SK-N-SH (cell line): ENCODE data around the gene CPZ. TPM values are rescaled to one million over a fixed set of nuclear protein-coding genes. Genes with fewer than 3 reads are reported as not detected.

Source experiments
- CTCF ChIA-PET: fragments of 300-600, 350-600 bp; formaldehyde crosslinking; extraction: SDS; loops from one replicate; lab custom pipeline; 2021; lab: Yijun Ruan, JAX
- POLR2A ChIA-PET: fragments of 350-600 bp; sonication (Branson Sonifier 250); formaldehyde crosslinking; extraction: SDS; loops from one replicate; lab custom pipeline; 2020; ENCODE audit warnings: antibody characterized with exemption, inconsistent platforms; lab: Yijun Ruan, JAX
- DNase-seq: peaks from one replicate; pipeline ENCODE4 v3.0.0; 2012
- H2AFZ ChIP-seq: fragments of 200-600 bp; sonication (generic); 2 replicates; pipeline ENCODE4 v1.8.1; 2016; ENCODE audit warnings: antibody characterized with exemption, mild to moderate bottlenecking, low read depth
- H3F3A ChIP-seq: fragments of 200-600 bp; sonication (generic); replicated peaks from 2 replicates; pipeline ENCODE3; 2016; ENCODE audit warnings: antibody characterized with exemption, mild to moderate bottlenecking; ENCODE audit not compliant: insufficient read depth
- H3K27ac ChIP-seq, 2 experiments: fragments of 200-500 bp in 1 of 2; fragments of 200-600 bp in 1 of 2; sonication (Bioruptor generic) in 1 of 2; sonication (generic), shearing (Covaris generic) in 1 of 2; 2 replicates each; pipeline versions ENCODE4 v1.5.1 to v1.6.1; 2014 to 2016; ENCODE audit warnings: low read depth in 2 of 2, inconsistent platforms in 1 of 2, low read length in 1 of 2, mild to moderate bottlenecking in 1 of 2, mixed read lengths in 1 of 2
- H3K27me3 ChIP-seq: fragments of 200-600 bp; sonication (generic), shearing (Covaris generic); 2 replicates; pipeline ENCODE4 v1.6.1; 2016; ENCODE audit warnings: mixed run types; ENCODE audit not compliant: insufficient read depth
- H3K36me3 ChIP-seq, 2 experiments: fragments of 200-500 bp in 1 of 2; fragments of 200-600 bp in 1 of 2; sonication (Bioruptor generic) in 1 of 2; sonication (generic) in 1 of 2; replicated peaks in 1 of 2; 2 replicates each; pipeline versions ENCODE3 to v1.5.1; 2014 to 2016; ENCODE audit warnings: low read length in 1 of 2, mild to moderate bottlenecking in 1 of 2; ENCODE audit not compliant: insufficient read depth in 2 of 2, control insufficient read depth in 1 of 2
- H3K4me1 ChIP-seq, 2 experiments: fragments of 200-500 bp in 1 of 2; fragments of 200-600 bp in 1 of 2; sonication (Bioruptor generic) in 1 of 2; sonication (generic), shearing (Covaris generic) in 1 of 2; 2 replicates each; pipeline versions ENCODE4 v1.5.1 to v1.6.1; 2014 to 2016; ENCODE audit warnings: low read depth in 1 of 2, low read length in 1 of 2, mixed run types in 1 of 2; ENCODE audit not compliant: insufficient read depth in 2 of 2, control insufficient read depth in 1 of 2
- H3K4me2 ChIP-seq: fragments of 200-600 bp; sonication (generic), shearing (Covaris generic); 2 replicates; pipeline ENCODE4 v1.6.1; 2017; ENCODE audit warnings: mixed run types
- H3K4me3 ChIP-seq, 2 experiments: fragments of 200-500 bp in 1 of 2; fragments of 200-600 bp in 1 of 2; sonication (Bioruptor generic) in 1 of 2; sonication (generic), shearing (Covaris generic) in 1 of 2; 2 replicates each; pipeline versions ENCODE4 v1.5.1 to v1.8.1; 2014 to 2016; ENCODE audit warnings: low read depth in 2 of 2, inconsistent platforms in 1 of 2, low read length in 1 of 2, mild to moderate bottlenecking in 1 of 2, mixed read lengths in 1 of 2, moderate library complexity in 1 of 2
- H3K79me2 ChIP-seq: fragments of 200-600 bp; sonication (generic); 2 replicates; pipeline ENCODE4 v1.8.1; 2017; ENCODE audit warnings: mild to moderate bottlenecking; ENCODE audit not compliant: insufficient read depth
- H3K9ac ChIP-seq: fragments of 200-600 bp; sonication (generic); 2 replicates; pipeline ENCODE4 v1.6.1; 2017; ENCODE audit warnings: mixed run types
- H3K9me2 ChIP-seq: fragments of 200-600 bp; sonication (generic); 2 replicates; pipeline ENCODE4 v1.6.1; 2017; ENCODE audit warnings: mixed run types
- H3K9me3 ChIP-seq: fragments of 200-600 bp; sonication (generic); 2 replicates; pipeline ENCODE4 v1.6.1; 2017; ENCODE audit warnings: mixed run types, mild to moderate bottlenecking, moderate library complexity
- H4K20me1 ChIP-seq: fragments of 200-600 bp; sonication (generic); 2 replicates; pipeline ENCODE4 v1.6.1; 2017; ENCODE audit warnings: mild to moderate bottlenecking, mixed run types; ENCODE audit not compliant: insufficient read depth
- EP300 ChIP-seq, 2 experiments: IDR thresholded peaks; 2 replicates each; pipeline versions ENCODE4 v1.4.0 to v1.6.1; 2012; ENCODE audit warnings: borderline replicate concordance in 1 of 2, low read depth in 1 of 2, low read length in 1 of 2
- FOXM1 ChIP-seq: IDR thresholded peaks from 2 replicates; pipeline ENCODE4 v1.4.0; 2012; ENCODE audit warnings: low read depth, mild to moderate bottlenecking
- JUND ChIP-seq: IDR thresholded peaks from 2 replicates; pipeline ENCODE4 v1.4.0; 2012
- MEF2A ChIP-seq: IDR thresholded peaks from 2 replicates; pipeline ENCODE4 v1.4.0; 2012; ENCODE audit warnings: low read depth, borderline replicate concordance
- NFIC ChIP-seq: IDR thresholded peaks from 2 replicates; pipeline ENCODE4 v1.4.0; 2012; ENCODE audit warnings: borderline replicate concordance
- RXRA ChIP-seq: IDR thresholded peaks from 2 replicates; pipeline ENCODE4 v1.4.0; 2012; ENCODE audit warnings: low read depth, mild to moderate bottlenecking, borderline replicate concordance
- TAF1 ChIP-seq: IDR thresholded peaks from 2 replicates; pipeline ENCODE4 v1.6.1; 2012; ENCODE audit warnings: low read depth, mild to moderate bottlenecking, low read length, moderate library complexity, borderline replicate concordance
- YY1 ChIP-seq: IDR thresholded peaks from 2 replicates; pipeline ENCODE4 v1.4.0; 2012; ENCODE audit warnings: low read depth, mild to moderate bottlenecking
- WGBS: methylation state at CpG from one replicate; pipeline ENCODE4 v1.1.6; 2017; ENCODE audit warnings: low lambda C conversion rate; 5-methylcytosine and 5-hydroxymethylcytosine counted together
- polyA plus RNA-seq, 3 experiments: library from polyadenylated mRNA; depleted of rRNA; stranded (reverse); fragments of >200 nt; gene quantifications; 2 replicates each; pipeline ENCODE4 v1.2.3, GENCODE V29; 2012
- TF ChIP-seq, protein P1 (sequence below): IDR thresholded peaks from 2 replicates; pipeline ENCODE4; 2012
- TF ChIP-seq, protein P2 (sequence below): IDR thresholded peaks from 2 replicates; pipeline ENCODE4 v1.6.1; 2012; ENCODE audit warnings: mild to moderate bottlenecking, low read depth, low read length, moderate library complexity

Gene CPZ
- polyA plus RNA-seq, 1 of the 3 experiments (the other 2 are of a cell fraction): not detected

GRCh38 chr4:8547108-8547911 lies 45.3 kb upstream of the CPZ start (continued):
- TF ChIP-seq, protein P1, sequence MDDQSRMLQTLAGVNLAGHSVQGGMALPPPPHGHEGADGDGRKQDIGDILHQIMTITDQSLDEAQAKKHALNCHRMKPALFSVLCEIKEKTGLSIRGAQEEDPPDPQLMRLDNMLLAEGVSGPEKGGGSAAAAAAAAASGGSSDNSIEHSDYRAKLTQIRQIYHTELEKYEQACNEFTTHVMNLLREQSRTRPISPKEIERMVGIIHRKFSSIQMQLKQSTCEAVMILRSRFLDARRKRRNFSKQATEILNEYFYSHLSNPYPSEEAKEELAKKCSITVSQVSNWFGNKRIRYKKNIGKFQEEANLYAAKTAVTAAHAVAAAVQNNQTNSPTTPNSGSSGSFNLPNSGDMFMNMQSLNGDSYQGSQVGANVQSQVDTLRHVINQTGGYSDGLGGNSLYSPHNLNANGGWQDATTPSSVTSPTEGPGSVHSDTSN: no peak

- H3K79me2 ChIP-seq: no peaks in the 10 kb centered on the region
- POLR2A ChIA-PET: no interaction called here
- H3K36me3 ChIP-seq: no peaks in the 10 kb centered on the region
- H3F3A ChIP-seq: no peaks in the 10 kb centered on the region
- no peak overlapping the region for H3K27ac ChIP-seq
- H3K9ac ChIP-seq: no peak overlapping the region
- H3K9me3 ChIP-seq: no peaks in the 10 kb centered on the region
- no peaks in the 10 kb centered on the region for H3K9me2 ChIP-seq
- WGBS: 74% methylated on average over 12 of the region's 16 CpGs
- H4K20me1 ChIP-seq: no peaks in the 10 kb centered on the region
- CTCF ChIA-PET: interaction anchor here (1.1 kb wide), 2 partner anchors 10 to 16 kb away, joined by 3 read pairs; no protein-coding TSS in a partner anchor
- H2AFZ ChIP-seq: no peak overlapping the region
- H3K4me2 ChIP-seq: no peak overlapping the region
- peak; percentile 20 for DNase-seq
- TF ChIP-seq NFIC (no peak), RXRA (no peak), MEF2A (no peak), YY1 (no peak), EP300 (IDR thresholded peaks at IDR 0.05; ENCODE audit: borderline replicate concordance in 1 of 2, low read depth in 1 of 2, low read length in 1 of 2) (no peak), JUND (no peak), FOXM1 (no peak), TAF1 (no peak)
- TF ChIP-seq, protein P2, sequence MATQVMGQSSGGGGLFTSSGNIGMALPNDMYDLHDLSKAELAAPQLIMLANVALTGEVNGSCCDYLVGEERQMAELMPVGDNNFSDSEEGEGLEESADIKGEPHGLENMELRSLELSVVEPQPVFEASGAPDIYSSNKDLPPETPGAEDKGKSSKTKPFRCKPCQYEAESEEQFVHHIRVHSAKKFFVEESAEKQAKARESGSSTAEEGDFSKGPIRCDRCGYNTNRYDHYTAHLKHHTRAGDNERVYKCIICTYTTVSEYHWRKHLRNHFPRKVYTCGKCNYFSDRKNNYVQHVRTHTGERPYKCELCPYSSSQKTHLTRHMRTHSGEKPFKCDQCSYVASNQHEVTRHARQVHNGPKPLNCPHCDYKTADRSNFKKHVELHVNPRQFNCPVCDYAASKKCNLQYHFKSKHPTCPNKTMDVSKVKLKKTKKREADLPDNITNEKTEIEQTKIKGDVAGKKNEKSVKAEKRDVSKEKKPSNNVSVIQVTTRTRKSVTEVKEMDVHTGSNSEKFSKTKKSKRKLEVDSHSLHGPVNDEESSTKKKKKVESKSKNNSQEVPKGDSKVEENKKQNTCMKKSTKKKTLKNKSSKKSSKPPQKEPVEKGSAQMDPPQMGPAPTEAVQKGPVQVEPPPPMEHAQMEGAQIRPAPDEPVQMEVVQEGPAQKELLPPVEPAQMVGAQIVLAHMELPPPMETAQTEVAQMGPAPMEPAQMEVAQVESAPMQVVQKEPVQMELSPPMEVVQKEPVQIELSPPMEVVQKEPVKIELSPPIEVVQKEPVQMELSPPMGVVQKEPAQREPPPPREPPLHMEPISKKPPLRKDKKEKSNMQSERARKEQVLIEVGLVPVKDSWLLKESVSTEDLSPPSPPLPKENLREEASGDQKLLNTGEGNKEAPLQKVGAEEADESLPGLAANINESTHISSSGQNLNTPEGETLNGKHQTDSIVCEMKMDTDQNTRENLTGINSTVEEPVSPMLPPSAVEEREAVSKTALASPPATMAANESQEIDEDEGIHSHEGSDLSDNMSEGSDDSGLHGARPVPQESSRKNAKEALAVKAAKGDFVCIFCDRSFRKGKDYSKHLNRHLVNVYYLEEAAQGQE: no peak
- TF ChIP-seq, all 33 proteins: peak for 0
- Histone ChIP-seq H3K27me3 (no peaks in the 10 kb centered on the region), H3K4me1 (no peaks in the 10 kb centered on the region), H3K4me3 (no peak overlapping the region)
Observed at GRCh38 chr4:8547912-8548730, 44.4 kb upstream of the CPZ start.
